CD4-positive, alpha-beta T cell treated with Interleukin-15 for 1 hour (primary cell): ENCODE results near the gene CHRNA7.
"Not testable (repeated sequence)": the region's sequence is repeated elsewhere in the genome, so short reads cannot be mapped to it uniquely, and the experiment has no call there.

ENCODE experiments used
- DNase-seq: peaks from one replicate; pipeline ENCODE4 v3.0.0-alpha.2; 2020

The CHRNA7 gene

GRCh38 chr15:32209081-32209480 lies 178.8 kb downstream of the CHRNA7 start:
- DNase-seq = not testable (repeated sequence)

- no peak for DNase-seq
Observed at GRCh38 chr15:32218666-32219065, 188.4 kb downstream of the CHRNA7 start.
